ENCODE results near the gene TTC9C. TPM values are rescaled to one million over a fixed set of nuclear protein-coding genes. Genes with fewer than 3 reads are reported as not detected.

TTC9C gene
- total RNA-seq: 21.4 and 27.4 TPM in 2 replicates

GRCh38 chr11:62728171-62728988 is at the start of gene TTC9C:
Gene TTC9C, plus strand, starts transcription at chr11:62728486. Its CDS starts 363 bp downstream, at chr11:62728849.
- TF ChIP-seq CTCF (IDR thresholded peaks at IDR 0.05; ENCODE audit: insufficient read depth, low read length, severe bottlenecking): no peak
- H3K27me3 ChIP-seq (ENCODE audit: control insufficient read depth, insufficient read depth, low read length): no peaks in the 10 kb centered on the region
- peak; percentile 76 for DNase-seq (ENCODE audit: low read depth)
- no peak for FAIRE-seq
- H3K4me3 ChIP-seq (ENCODE audit: low read depth, low read length): peak within 1 kb of the TSS; percentile 92
- H3K36me3 ChIP-seq (ENCODE audit: control insufficient read depth, insufficient read depth, low read length): peaks cover 4% of the 10 kb centered on the region

- H3K27me3 ChIP-seq (ENCODE audit: control insufficient read depth, insufficient read depth, low read length): no peaks in the 10 kb centered on the region
- DNase-seq (ENCODE audit: low read depth) (peak; percentile 75), FAIRE-seq (no peak)
- H3K36me3 ChIP-seq (ENCODE audit: control insufficient read depth, insufficient read depth, low read length): peaks cover 5% of the 10 kb centered on the region
- TF ChIP-seq CTCF (IDR thresholded peaks at IDR 0.05; ENCODE audit: insufficient read depth, low read length, severe bottlenecking): no peak
- H3K4me3 ChIP-seq (ENCODE audit: low read depth, low read length): peak within 1 kb of the TSS; percentile 98
These were observed 49.3 kb upstream of the TTC9C start, which contains the start of gene UBXN1 for GRCh38 chr11:62678770-62679696. Gene UBXN1, minus strand, starts transcription at chr11:62679073. Its CDS starts 150 bp downstream, at chr11:62678923.

GRCh38 chr11:62680825-62681240 is 47.5 kb upstream of the TTC9C start:
- H3K4me3 ChIP-seq (ENCODE audit: low read depth, low read length): no peak overlapping the region
- peak; percentile 57 for TF ChIP-seq CTCF (IDR thresholded peaks at IDR 0.05; ENCODE audit: insufficient read depth, low read length, severe bottlenecking)
- no peak for FAIRE-seq
- no peaks in the 10 kb centered on the region for H3K27me3 ChIP-seq (ENCODE audit: control insufficient read depth, insufficient read depth, low read length)
- peaks cover 5% of the 10 kb centered on the region for H3K36me3 ChIP-seq (ENCODE audit: control insufficient read depth, insufficient read depth, low read length)
- DNase-seq (ENCODE audit: low read depth): peak; percentile 66

- Histone ChIP-seq H3K4me3 (ENCODE audit: low read depth, low read length) (no peak overlapping the region), H3K36me3 (ENCODE audit: control insufficient read depth, insufficient read depth, low read length) (peaks cover under 1% of the 10 kb centered on the region), H3K27me3 (ENCODE audit: control insufficient read depth, insufficient read depth, low read length) (no peaks in the 10 kb centered on the region)
- no peak for TF ChIP-seq CTCF (IDR thresholded peaks at IDR 0.05; ENCODE audit: insufficient read depth, low read length, severe bottlenecking)
- DNase-seq (ENCODE audit: low read depth) (no peak), FAIRE-seq (no peak)
These were observed 45.8 kb upstream of the TTC9C start for GRCh38 chr11:62682518-62682917.

- no peak for FAIRE-seq
- no peak overlapping the region for H3K4me3 ChIP-seq (ENCODE audit: low read depth, low read length)
These were observed 40.5 kb upstream of the TTC9C start for GRCh38 chr11:62687508-62688396.

More at GRCh38 chr11:62687508-62688396, 40.5 kb upstream of the TTC9C start:
- no peak for TF ChIP-seq CTCF (IDR thresholded peaks at IDR 0.05; ENCODE audit: insufficient read depth, low read length, severe bottlenecking)
- DNase-seq (ENCODE audit: low read depth): no peak
- Histone ChIP-seq H3K36me3 (ENCODE audit: control insufficient read depth, insufficient read depth, low read length) (peaks cover 10% of the 10 kb centered on the region), H3K27me3 (ENCODE audit: control insufficient read depth, insufficient read depth, low read length) (no peaks in the 10 kb centered on the region)

All from bronchial epithelial cell (primary cell).